HCEC 1CT (cell line): ENCODE data around the gene DUSP19.

ENCODE experiments used
- DNase-seq: peaks from one replicate; pipeline ENCODE4 v3.0.0-alpha.2; 2017

DUSP19 gene

GRCh38 chr2:183126635-183127034, 48.1 kb downstream of the DUSP19 start:
- peak; percentile 27 for DNase-seq

- DNase-seq = no peak
Measured at GRCh38 chr2:183134016-183134415, 55.5 kb downstream of the DUSP19 start.

GRCh38 chr2:183148955-183149354, 70.4 kb downstream of the DUSP19 start:
- no peak for DNase-seq

GRCh38 chr2:183149489-183149888, 70.9 kb downstream of the DUSP19 start:
- DNase-seq = no peak
